GM21529 (cell line): ENCODE data around the gene PAPSS2.
A peak's percentile ranks its signal among the peaks of the same experiment; 100 is the strongest.

Experiments
- ATAC-seq: cut with Tn5 transposase; IDR thresholded peaks from one replicate; pipeline ENCODE4 v1.9.1; 2021; ENCODE audit not compliant: unreplicated experiment

Gene PAPSS2

DNA sequence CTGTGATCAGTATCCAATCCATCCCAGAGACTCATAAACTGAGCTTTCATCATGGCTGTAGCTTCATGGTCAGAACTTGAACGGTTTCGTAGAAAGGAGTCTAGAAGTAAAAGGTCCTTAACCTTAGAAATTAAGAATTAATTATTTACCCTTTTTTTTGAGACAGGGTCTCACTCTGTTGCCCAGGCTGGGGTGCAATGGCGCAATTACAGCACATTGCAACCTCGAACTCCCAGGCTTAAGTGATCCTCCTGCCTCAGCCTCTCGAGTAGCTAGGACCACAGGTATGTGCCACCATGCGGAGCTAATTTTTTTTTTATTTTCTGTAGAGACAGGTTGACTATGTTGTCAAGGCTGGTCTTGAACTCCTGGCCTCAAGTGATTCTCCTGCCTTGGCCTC lies 116.7 kb downstream of the PAPSS2 start:
- no peak for ATAC-seq

DNA sequence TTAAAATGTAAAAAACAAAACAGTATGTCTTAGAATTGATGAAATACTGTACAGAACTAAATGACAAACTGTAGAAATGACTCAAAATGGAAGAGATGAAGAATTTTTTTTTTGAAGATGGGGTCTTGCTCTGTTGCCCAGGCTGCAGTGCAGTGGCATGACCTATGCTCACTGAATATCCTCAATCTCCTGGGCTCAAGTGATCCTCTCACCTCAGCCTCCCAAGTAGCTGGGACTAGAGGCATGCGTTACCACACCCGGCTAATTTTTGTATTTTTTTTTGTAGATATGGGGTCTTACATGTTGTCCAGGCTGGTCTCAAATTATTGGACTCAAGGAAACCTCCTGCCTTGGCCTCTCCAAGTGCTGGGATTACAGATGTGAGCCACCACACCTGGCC lies 121.9 kb downstream of the PAPSS2 start:
- ATAC-seq = no peak

DNA sequence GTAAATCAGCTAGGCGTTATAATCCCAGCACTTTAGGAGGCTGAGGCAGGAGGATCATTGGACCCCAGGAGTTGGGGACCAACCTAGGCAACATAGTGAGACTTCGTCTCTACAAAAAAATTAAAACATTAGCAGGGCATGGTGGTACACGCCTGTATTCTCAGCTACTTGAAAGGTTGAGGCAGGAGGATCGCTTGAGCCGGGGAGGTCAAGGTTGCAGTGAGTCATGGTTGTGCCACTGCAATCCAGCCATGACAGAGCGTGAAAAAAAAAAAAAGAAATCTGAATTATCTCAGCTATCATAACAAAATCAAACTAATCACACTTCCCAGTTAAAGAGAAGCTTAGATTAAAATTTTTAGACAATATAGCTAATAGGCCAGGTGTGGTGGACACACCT lies 123.0 kb downstream of the PAPSS2 start:
- ATAC-seq = no peak

DNA sequence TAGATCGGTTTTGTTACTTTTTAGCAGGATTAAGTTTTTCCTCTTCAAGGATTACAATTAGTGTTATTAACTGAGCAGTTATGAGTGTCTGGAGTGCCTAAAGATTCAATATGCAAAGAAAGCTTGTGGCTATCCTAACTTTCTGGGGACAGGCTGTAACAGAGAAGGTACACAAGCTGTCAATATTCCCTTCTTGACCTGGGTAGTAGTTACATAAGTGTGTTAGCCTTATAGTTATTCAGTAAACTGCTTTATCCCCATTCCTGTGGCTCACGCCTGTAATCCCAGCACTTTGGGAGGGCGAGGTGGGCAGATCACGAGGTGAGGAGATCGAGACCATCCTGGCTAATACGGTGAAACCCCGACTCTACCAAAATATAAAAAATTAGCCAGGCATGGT lies 126.7 kb downstream of the PAPSS2 start:
- no peak for ATAC-seq

DNA sequence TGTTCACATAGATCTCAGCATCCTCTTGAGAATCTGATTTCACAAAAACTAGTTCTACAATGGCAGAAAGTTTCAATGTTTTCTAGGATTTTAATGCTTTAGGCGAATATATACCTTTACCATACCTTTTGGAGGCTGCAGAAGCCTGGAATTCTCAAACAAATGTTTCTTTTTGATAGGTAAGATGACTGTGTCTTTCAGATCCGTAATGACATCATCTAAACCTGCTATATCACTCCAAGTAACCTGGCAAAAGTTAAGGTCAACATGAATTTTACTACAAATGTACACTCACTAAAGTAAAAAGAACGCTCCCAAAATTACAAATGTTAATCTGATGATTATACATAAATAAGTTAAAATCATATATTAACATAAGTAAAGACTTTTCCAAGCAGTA lies 130.5 kb downstream of the PAPSS2 start:
- no peak for ATAC-seq

DNA sequence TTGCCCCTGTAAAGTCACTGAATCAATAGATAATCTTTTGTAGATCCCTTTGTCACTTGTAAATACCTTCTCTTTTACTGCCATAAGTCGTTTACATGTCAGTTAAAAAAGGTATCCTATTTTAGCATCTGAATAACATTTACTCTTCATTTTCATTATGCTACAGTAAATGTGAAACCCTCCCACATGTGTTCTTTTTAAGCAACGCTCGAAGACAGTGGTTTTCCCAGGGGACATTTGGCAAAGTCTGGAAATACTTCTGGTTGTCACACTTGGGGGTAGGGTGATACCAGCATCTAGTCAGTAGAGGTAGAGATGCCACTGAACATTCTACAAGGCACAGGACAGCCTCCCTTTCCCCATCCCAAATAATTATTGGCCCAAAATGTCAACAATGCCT lies 134.6 kb downstream of the PAPSS2 start:
- ATAC-seq = peak; percentile 62
